HepG2 (cell line): ENCODE measurements around the gene PRUNE1. TPM values are rescaled to one million over a fixed set of nuclear protein-coding genes. Genes with fewer than 3 reads are reported as not detected.

Source experiments
- BCL6 ChIP-seq: IDR thresholded peaks from 2 replicates; pipeline ENCODE4 v1.6.1; 2016; ENCODE audit warnings: missing genetic modification reagents, missing compliant biosample characterization
- BORCS8-MEF2B ChIP-seq: sonication (generic); formaldehyde crosslinking; IDR thresholded peaks from 2 replicates; pipeline ENCODE4 v1.8.0; 2022; ENCODE audit warnings: mild to moderate bottlenecking, missing genetic modification reagents
- CTCF ChIP-seq: sonication (generic); formaldehyde crosslinking; IDR thresholded peaks from 2 replicates; pipeline ENCODE4 v1.5.0; 2020; ENCODE audit warnings: mild to moderate bottlenecking, missing genetic modification reagents, moderate library complexity
- IKZF4 ChIP-seq: sonication (generic); formaldehyde crosslinking; IDR thresholded peaks from 2 replicates; pipeline ENCODE4 v1.5.1; 2020; ENCODE audit warnings: borderline replicate concordance, mild to moderate bottlenecking, low read depth, missing genetic modification reagents; ENCODE audit errors: not compliant biosample characterization
- NBN ChIP-seq: fragments of 450-650 bp; conservative IDR thresholded peaks from 2 replicates; pipeline ENCODE4 v1.6.1; 2017
- NR2C2 ChIP-seq: sonication (generic); formaldehyde crosslinking; IDR thresholded peaks from 2 replicates; pipeline ENCODE4 v1.4.0; 2020; ENCODE audit warnings: missing genetic modification reagents, mild to moderate bottlenecking, moderate library complexity, borderline replicate concordance
- PLRG1 ChIP-seq: fragments of 450-650 bp; conservative IDR thresholded peaks from 2 replicates; pipeline ENCODE4 v1.6.1; 2016
- RBM22 ChIP-seq: fragments of 200-400 bp; formaldehyde crosslinking; optimal IDR thresholded peaks from 2 replicates; pipeline ENCODE3; 2017; ENCODE audit warnings: mild to moderate bottlenecking, low read length, moderate library complexity
- TP53 ChIP-seq: sonication (generic); formaldehyde crosslinking; conservative IDR thresholded peaks from 2 replicates; pipeline ENCODE4 v1.4.0; 2020; ENCODE audit warnings: missing genetic modification reagents
- ZIK1 ChIP-seq: sonication (generic); formaldehyde crosslinking; IDR thresholded peaks from 2 replicates; pipeline ENCODE4 v1.5.0; 2020; ENCODE audit warnings: mild to moderate bottlenecking, low read depth, missing genetic modification reagents, borderline replicate concordance
- ZNF296 ChIP-seq: sonication (generic); formaldehyde crosslinking; conservative IDR thresholded peaks from 2 replicates; pipeline ENCODE4 v1.5.0; 2020; ENCODE audit warnings: mild to moderate bottlenecking, missing genetic modification reagents
- ZNF513 ChIP-seq: sonication (generic); formaldehyde crosslinking; conservative IDR thresholded peaks from 2 replicates; pipeline ENCODE4 v1.5.0; 2020; ENCODE audit warnings: missing genetic modification reagents
- ZNF547 ChIP-seq: sonication (generic); formaldehyde crosslinking; IDR thresholded peaks from 2 replicates; pipeline ENCODE4 v1.5.1; 2020; ENCODE audit warnings: mild to moderate bottlenecking, missing genetic modification reagents
- ZNF644 ChIP-seq: IDR thresholded peaks from 2 replicates; pipeline ENCODE4 v1.6.1; 2016; ENCODE audit warnings: low read depth
- ZNF749 ChIP-seq: sonication (generic); formaldehyde crosslinking; IDR thresholded peaks from 2 replicates; pipeline ENCODE4 v1.8.0; 2022; ENCODE audit warnings: mild to moderate bottlenecking, missing genetic modification reagents, moderate library complexity, borderline replicate concordance
- ZNF766 ChIP-seq: sonication (generic); formaldehyde crosslinking; IDR thresholded peaks from 2 replicates; pipeline ENCODE4 v1.5.0; 2020; ENCODE audit warnings: missing genetic modification reagents, borderline replicate concordance
- ZNF839 ChIP-seq: sonication (generic); formaldehyde crosslinking; IDR thresholded peaks from 2 replicates; pipeline ENCODE4 v1.4.0; 2020; ENCODE audit warnings: missing genetic modification reagents, mild to moderate bottlenecking, borderline replicate concordance
- ZSCAN9 ChIP-seq: IDR thresholded peaks from 2 replicates; pipeline ENCODE4 v1.6.1; 2016; ENCODE audit warnings: borderline replicate concordance
- polyA plus RNA-seq, 8 experiments: library from polyadenylated mRNA; depleted of rRNA in 3 of 8; stranded (reverse) in 7 of 8; unstranded in 1 of 8; fragments of >200 nt; fragmentation: Illumina TruSeq in 4 of 8; extraction: Trizol in 4 of 8; gene quantifications; 2 replicates each; pipeline versions ENCODE4 v1.2.1 to v1.2.3, GENCODE V29; 2011 to 2016; ENCODE audit warnings: low read depth in 4 of 8, missing spikeins in 1 of 8, mixed read lengths in 1 of 8; ENCODE audit not compliant: insufficient read depth in 1 of 8
- total RNA-seq, 5 experiments: library from RNA; depleted of rRNA; stranded (reverse); fragments of >200 nt; fragmentation: Illumina TruSeq; extraction: Trizol; gene quantifications; 2 replicates each; pipeline ENCODE4 v1.2.3, GENCODE V29; 2016; ENCODE audit warnings: low read depth in 1 of 5
- TF ChIP-seq, protein P1 (sequence below): sonication (generic); formaldehyde crosslinking; IDR thresholded peaks from 2 replicates; pipeline ENCODE4 v1.4.0; 2020; ENCODE audit warnings: mild to moderate bottlenecking, missing genetic modification reagents
- TF ChIP-seq, protein P2 (sequence below): sonication (generic); formaldehyde crosslinking; IDR thresholded peaks from 2 replicates; pipeline ENCODE4 v1.5.1; 2020; ENCODE audit warnings: mild to moderate bottlenecking, missing genetic modification reagents, moderate library complexity

Gene PRUNE1
- total and polyA plus RNA-seq, 2 of the 13 experiments (the other 11 are each of a cell fraction or from before 2014, with no cell fraction given): 19.0 to 31.9 TPM

DNA sequence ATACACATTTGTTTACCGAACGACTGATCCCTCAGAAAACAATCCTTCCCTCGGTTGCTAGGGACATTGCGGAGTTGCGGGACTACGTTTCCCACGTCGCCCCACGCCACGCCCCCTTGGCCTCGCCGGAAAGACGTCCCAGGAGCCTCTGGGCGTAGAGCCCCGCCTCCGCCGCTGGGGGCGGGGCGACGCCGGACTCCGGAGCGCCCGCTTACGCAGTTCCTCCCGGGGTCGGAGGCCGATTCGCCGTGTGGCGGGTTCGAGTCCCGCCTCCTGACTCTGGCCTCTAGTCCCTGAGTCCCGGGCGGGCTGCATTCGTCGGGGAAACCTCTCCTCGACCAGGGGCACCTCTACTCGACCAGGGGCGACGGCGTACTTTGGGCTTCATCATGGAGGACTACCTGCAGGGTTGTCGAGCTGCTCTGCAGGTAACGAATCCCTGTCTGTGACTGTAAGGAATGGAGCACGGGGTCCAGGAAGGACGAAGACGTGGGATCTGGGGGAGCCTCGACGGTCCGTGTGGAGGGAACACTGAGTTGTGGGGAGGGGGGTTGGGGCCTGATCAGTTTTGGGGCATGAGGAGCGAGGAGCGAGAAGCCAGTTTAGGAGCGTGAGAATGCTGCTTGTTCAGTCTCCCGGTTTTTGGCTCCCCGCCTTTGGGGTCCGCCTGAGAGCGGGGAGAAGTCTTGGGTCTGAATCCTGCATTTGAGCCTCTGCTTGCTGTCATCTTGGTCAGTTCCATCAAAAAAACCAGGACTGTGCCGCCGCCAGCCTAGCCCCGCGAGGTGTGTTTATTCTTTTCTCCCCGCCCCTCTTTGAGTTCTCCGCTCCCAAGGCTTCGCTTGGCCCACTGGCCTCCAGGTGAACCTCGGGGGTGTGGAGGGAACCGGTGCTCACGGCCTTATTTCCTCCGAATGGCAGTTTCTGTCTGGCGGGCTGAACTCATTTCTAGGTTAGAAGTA is at the start of gene PRUNE1 (continued):
- TF ChIP-seq CTCF (CRISPR knock-in tag): no peak
- peak; percentile 33 for TF ChIP-seq IKZF4
- no peak for TF ChIP-seq RBM22
- 0 out of 2 replicates have a peak, but pooled peaks have one; percentile 69 for TF ChIP-seq ZNF839 (CRISPR knock-in tag)
- no peak for TF ChIP-seq ZSCAN9 (CRISPR knock-in tag)
- peak; percentile 93 for TF ChIP-seq NR2C2 (CRISPR knock-in tag)
- TF ChIP-seq ZNF513: no peak
- peak; percentile 89 for TF ChIP-seq BORCS8-MEF2B (CRISPR knock-in tag)
- TF ChIP-seq ZNF296 (CRISPR knock-in tag): no peak
- TF ChIP-seq ZIK1 (CRISPR knock-in tag): no peak
- TF ChIP-seq TP53 (CRISPR knock-in tag): peak; percentile 67; the same call in 1 of the 2 replicates
- no peak for TF ChIP-seq NBN
- 0 out of 2 replicates have a peak, but pooled peaks have one; percentile 46 for TF ChIP-seq ZNF547
- TF ChIP-seq, protein P1, sequence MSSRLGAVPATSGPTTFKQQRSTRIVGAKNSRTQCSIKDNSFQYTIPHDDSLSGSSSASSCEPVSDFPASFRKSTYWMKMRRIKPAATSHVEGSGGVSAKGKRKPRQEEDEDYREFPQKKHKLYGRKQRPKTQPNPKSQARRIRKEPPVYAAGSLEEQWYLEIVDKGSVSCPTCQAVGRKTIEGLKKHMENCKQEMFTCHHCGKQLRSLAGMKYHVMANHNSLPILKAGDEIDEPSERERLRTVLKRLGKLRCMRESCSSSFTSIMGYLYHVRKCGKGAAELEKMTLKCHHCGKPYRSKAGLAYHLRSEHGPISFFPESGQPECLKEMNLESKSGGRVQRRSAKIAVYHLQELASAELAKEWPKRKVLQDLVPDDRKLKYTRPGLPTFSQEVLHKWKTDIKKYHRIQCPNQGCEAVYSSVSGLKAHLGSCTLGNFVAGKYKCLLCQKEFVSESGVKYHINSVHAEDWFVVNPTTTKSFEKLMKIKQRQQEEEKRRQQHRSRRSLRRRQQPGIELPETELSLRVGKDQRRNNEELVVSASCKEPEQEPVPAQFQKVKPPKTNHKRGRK (CRISPR knock-in tag): no peak
- 0 out of 2 replicates have a peak, but pooled peaks have one; percentile 20 for TF ChIP-seq ZNF644 (CRISPR knock-in tag)
- no peak for TF ChIP-seq PLRG1
- TF ChIP-seq ZNF749 (CRISPR knock-in tag): peak; percentile 76; the same call in 1 of the 2 replicates
- TF ChIP-seq ZNF766: peak; percentile 83; the same call in 1 of the 2 replicates
- TF ChIP-seq, protein P2, sequence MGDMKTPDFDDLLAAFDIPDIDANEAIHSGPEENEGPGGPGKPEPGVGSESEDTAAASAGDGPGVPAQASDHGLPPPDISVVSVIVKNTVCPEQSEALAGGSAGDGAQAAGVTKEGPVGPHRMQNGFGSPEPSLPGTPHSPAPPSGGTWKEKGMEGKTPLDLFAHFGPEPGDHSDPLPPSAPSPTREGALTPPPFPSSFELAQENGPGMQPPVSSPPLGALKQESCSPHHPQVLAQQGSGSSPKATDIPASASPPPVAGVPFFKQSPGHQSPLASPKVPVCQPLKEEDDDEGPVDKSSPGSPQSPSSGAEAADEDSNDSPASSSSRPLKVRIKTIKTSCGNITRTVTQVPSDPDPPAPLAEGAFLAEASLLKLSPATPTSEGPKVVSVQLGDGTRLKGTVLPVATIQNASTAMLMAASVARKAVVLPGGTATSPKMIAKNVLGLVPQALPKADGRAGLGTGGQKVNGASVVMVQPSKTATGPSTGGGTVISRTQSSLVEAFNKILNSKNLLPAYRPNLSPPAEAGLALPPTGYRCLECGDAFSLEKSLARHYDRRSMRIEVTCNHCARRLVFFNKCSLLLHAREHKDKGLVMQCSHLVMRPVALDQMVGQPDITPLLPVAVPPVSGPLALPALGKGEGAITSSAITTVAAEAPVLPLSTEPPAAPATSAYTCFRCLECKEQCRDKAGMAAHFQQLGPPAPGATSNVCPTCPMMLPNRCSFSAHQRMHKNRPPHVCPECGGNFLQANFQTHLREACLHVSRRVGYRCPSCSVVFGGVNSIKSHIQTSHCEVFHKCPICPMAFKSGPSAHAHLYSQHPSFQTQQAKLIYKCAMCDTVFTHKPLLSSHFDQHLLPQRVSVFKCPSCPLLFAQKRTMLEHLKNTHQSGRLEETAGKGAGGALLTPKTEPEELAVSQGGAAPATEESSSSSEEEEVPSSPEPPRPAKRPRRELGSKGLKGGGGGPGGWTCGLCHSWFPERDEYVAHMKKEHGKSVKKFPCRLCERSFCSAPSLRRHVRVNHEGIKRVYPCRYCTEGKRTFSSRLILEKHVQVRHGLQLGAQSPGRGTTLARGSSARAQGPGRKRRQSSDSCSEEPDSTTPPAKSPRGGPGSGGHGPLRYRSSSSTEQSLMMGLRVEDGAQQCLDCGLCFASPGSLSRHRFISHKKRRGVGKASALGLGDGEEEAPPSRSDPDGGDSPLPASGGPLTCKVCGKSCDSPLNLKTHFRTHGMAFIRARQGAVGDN: peak; percentile 90
- TF ChIP-seq BCL6: no peak; the same call in 1 of the 2 replicates
